Measurements from ENCODE around the gene SPNS3.

- TF ChIP-seq CTCF (IDR thresholded peaks at IDR 0.05; ENCODE audit: poor library complexity) (no peak), EZH2phosphoT487 (IDR thresholded peaks at IDR 0.05; ENCODE audit: low read depth, severe bottlenecking, unreplicated experiment) (no peak)
Observed at GRCh38 chr17:4386406-4386805, 47.3 kb upstream of the SPNS3 start.

Data from hepatocyte (in vitro differentiated cells).